Retinal pigment epithelial cell (primary cell): ENCODE data around the gene EPB41L3.

Source experiments
- DNase-seq: peaks from one replicate; pipeline ENCODE4 v3.0.0-alpha.2; 2010; ENCODE audit warnings: low read depth
- H3K4me3 ChIP-seq: 2 replicates; pipeline ENCODE4 v1.5.1; 2011; ENCODE audit warnings: mild to moderate bottlenecking, low read length, control low read depth, moderate library complexity
- TF ChIP-seq, protein P1 (sequence below): conservative IDR thresholded peaks from 2 replicates; pipeline ENCODE4 v1.5.1; 2011; ENCODE audit warnings: low read depth, low read length, control low read depth, inconsistent platforms

The EPB41L3 gene

DNA sequence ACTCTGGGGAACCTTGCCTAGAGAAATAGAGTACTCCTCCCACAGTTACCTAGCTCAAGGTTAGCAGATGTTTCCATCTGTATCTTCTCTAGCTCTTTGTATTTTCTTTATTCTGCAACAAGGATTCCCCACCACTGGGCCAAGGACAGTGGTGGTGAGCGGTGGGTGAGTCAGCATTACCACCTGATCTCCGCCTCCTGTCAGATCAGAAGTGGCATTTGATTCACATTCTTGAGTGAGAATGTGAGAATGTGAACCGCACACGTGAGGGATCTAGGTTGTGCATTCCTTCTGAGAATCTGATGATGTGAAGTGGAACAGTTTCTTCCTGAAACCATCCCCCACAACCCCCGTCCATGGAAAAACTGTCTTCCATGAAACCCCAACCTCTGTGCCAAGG lies 9.0 kb downstream of the EPB41L3 start:
- DNase-seq, result no peak
- no peak overlapping the region for H3K4me3 ChIP-seq
- TF ChIP-seq, protein P1, sequence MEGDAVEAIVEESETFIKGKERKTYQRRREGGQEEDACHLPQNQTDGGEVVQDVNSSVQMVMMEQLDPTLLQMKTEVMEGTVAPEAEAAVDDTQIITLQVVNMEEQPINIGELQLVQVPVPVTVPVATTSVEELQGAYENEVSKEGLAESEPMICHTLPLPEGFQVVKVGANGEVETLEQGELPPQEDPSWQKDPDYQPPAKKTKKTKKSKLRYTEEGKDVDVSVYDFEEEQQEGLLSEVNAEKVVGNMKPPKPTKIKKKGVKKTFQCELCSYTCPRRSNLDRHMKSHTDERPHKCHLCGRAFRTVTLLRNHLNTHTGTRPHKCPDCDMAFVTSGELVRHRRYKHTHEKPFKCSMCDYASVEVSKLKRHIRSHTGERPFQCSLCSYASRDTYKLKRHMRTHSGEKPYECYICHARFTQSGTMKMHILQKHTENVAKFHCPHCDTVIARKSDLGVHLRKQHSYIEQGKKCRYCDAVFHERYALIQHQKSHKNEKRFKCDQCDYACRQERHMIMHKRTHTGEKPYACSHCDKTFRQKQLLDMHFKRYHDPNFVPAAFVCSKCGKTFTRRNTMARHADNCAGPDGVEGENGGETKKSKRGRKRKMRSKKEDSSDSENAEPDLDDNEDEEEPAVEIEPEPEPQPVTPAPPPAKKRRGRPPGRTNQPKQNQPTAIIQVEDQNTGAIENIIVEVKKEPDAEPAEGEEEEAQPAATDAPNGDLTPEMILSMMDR, result no peak

DNA sequence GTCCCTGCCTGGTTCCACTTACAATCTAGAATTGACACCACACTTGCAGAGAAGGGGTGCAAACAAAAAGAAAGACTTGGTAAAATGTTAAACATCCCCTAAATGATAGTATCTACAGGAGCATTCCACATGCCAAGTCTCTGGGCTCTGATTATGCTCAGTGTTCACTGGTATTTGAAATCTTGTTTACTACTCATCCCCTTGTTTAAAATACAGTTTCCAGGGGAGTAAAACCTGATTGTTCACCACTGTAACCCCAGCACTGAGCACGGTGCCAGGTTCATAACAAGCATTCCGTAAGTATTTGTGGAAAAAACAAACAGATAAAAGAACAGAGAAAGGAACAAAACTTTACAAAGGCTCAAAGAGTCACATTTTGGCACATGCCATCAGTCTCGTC lies 11.7 kb downstream of the EPB41L3 start:
- H3K4me3 ChIP-seq, result no peak overlapping the region
- no peak for DNase-seq
- TF ChIP-seq, protein P1, result no peak

DNA sequence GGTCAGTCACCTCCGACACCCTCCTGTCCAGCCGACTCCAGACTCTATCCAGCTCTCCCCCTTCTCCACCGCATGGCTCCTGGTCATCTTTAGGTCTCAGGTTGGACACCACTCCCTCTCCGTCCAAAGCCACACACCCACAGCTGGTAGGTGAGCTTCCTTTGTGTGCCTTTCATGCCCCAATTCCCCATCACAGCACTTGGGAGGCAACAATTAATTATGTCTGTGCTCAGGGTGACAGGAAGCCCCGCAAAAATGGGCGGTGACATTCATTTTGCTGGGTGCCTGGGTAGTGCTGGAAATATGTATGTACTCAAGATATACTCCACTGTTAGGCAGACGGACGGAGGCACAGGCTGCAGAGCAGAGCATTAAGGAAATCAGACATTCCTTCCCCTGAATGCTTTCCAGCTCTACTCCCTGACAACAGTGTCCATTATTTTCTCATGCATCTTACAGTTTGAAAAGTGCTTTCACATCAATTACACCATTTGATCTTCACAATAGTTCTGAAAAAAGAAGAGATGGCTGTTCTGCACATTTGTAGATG lies 13.1 kb downstream of the EPB41L3 start:
- DNase-seq, result no peak
- TF ChIP-seq, protein P1, result no peak
- no peak overlapping the region for H3K4me3 ChIP-seq

DNA sequence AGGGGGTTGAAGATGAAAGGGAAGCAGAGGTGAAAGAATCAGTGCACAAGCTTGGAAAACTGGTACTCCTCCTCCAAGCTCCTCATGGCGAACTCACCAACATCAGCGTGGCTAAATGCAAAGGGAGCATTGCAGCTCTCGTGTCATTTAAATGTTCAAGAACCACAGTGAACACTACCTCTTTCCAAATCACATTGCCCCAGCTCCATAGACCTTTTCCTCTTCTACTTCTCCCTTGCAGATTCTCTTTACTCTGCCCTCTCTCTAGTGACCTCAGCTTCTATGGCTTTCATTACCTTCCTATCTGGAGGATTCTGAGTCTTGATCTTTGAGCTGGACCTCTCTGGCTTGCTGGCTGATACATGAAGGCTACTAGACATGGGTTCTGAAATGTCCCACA lies 14.3 kb downstream of the EPB41L3 start:
- no peak overlapping the region for H3K4me3 ChIP-seq
- DNase-seq, result no peak
- TF ChIP-seq, protein P1, result no peak

DNA sequence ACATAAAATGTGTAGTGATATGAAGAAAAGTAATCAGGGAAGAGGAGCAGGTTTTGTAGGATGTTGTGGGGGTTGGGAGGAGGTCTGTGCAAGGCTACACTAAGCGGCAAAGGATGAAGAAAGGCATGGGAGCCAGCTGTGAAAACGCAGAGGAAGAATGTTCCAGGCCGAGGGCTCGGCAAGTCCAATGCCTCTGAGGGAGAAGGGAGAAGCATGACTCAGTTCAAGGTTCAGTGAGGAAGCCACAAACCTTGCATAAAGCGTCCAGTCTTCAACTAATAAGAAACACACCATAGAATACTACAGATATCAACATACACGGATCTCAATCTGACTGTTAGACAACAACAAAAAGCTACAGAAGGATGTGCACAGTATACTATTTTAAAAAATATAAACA lies 16.2 kb downstream of the EPB41L3 start:
- no peak overlapping the region for H3K4me3 ChIP-seq
- DNase-seq, result no peak
- TF ChIP-seq, protein P1, result no peak

DNA sequence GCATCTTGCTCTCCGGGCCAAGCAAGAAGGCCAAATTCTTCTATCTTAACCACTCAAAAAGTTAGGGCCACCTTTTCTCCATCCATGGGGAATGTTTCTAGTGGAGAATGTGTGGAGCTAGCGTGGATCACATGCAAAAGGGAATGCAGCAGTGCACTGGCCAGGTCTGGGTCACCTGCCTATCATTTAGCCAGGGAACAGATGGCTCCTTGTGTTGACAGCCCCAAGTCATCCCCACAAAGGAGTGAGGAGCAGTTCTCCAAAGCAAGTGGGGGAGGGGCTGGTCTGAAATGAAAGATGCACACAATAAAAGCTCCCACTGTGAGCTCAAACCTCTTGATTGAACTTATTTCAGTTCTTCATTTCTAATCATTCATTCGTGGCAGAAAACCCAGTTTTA lies 19.1 kb downstream of the EPB41L3 start:
- DNase-seq, result no peak
- TF ChIP-seq, protein P1, result no peak
- H3K4me3 ChIP-seq, result no peak overlapping the region

DNA sequence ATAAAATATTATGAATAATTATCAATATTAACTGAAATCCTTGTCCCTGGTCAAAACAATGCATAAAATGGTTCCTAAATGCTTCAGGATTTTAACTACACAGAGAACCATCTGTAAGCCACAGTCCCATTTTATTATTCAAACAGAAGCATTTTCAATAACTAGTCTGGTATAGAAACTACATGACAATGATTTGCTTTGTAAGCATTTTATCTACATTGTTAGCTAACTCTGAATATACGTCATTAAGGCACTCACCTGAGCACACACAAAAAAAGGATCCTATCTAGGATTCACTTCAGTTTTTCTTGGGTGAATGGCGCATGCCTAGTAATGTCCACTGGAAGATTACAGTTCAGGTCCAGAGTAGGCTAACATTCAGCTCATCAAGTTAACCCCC lies 22.8 kb downstream of the EPB41L3 start:
- DNase-seq, result no peak
- TF ChIP-seq, protein P1, result no peak
- no peak overlapping the region for H3K4me3 ChIP-seq
